Glutamatergic neuron (in vitro differentiated cells): ENCODE measurements around the gene CPLX4. TPM values are rescaled to one million over a fixed set of nuclear protein-coding genes. Genes with fewer than 3 reads are reported as not detected.

Source experiments
- DNase-seq: peaks from one replicate; pipeline ENCODE4 v3.0.0; 2022
- H3K27ac Mint-ChIP-seq: one replicate; pipeline ENCODE4 v1.8.0; 2020; ENCODE audit warnings: mild to moderate bottlenecking, mixed read lengths, inconsistent platforms; ENCODE audit not compliant: unreplicated experiment
- H3K27me3 Mint-ChIP-seq: one replicate; pipeline ENCODE4 v1.8.0; 2020; ENCODE audit warnings: mild to moderate bottlenecking, moderate library complexity, mixed read lengths, inconsistent platforms; ENCODE audit not compliant: unreplicated experiment
- H3K36me3 Mint-ChIP-seq: one replicate; pipeline ENCODE4 v1.8.0; 2020; ENCODE audit warnings: mild to moderate bottlenecking, mixed read lengths, inconsistent platforms; ENCODE audit not compliant: unreplicated experiment
- H3K4me1 Mint-ChIP-seq: one replicate; pipeline ENCODE4 v1.8.0; 2020; ENCODE audit warnings: mild to moderate bottlenecking, low read depth, mixed read lengths, inconsistent platforms; ENCODE audit not compliant: unreplicated experiment
- H3K4me3 Mint-ChIP-seq: one replicate; pipeline ENCODE4 v1.8.0; 2020; ENCODE audit warnings: mild to moderate bottlenecking, mixed read lengths, inconsistent platforms; ENCODE audit not compliant: unreplicated experiment
- H3K9me3 Mint-ChIP-seq: one replicate; pipeline ENCODE4 v1.8.0; 2020; ENCODE audit warnings: mild to moderate bottlenecking, moderate library complexity, mixed read lengths, inconsistent platforms; ENCODE audit not compliant: unreplicated experiment
- CTCF ChIP-seq: fragments of 200-600 bp; sonication (generic); IDR thresholded peaks from one replicate; pipeline ENCODE4 v1.5.0; 2021; ENCODE audit not compliant: partially characterized antibody, unreplicated experiment
- total RNA-seq: library from RNA; stranded (reverse); fragmentation: NEBNext Ultra II Directional; extraction: Animal tissue kit (Norgen Biotek cat#: 25700); gene quantifications from one replicate; pipeline ENCODE4 v1.2.1, GENCODE V29; 2021; ENCODE audit not compliant: unreplicated experiment

The CPLX4 gene
- total RNA-seq, 1 donor from 2014 or later = not detected

GRCh38 chr18:59269563-59270119, 48.8 kb downstream of the CPLX4 start:
- H3K4me1 Mint-ChIP-seq = peaks cover 6% of the 10 kb centered on the region
- DNase-seq = no peak
- peak overlapping the region; percentile 77 for H3K4me3 Mint-ChIP-seq
- no peaks in the 10 kb centered on the region for H3K36me3 Mint-ChIP-seq
- H3K27me3 Mint-ChIP-seq = peaks cover 43% of the 10 kb centered on the region
- no peak for TF ChIP-seq CTCF
- H3K9me3 Mint-ChIP-seq = peaks cover 7% of the 10 kb centered on the region
- no peak overlapping the region for H3K27ac Mint-ChIP-seq

GRCh38 chr18:59268721-59269562, 49.5 kb downstream of the CPLX4 start:
- Mint-ChIP-seq H3K4me3 (peak overlapping the region; percentile 77), H3K27ac (no peak overlapping the region), H3K27me3 (peaks cover 41% of the 10 kb centered on the region), H3K9me3 (peaks cover 7% of the 10 kb centered on the region), H3K36me3 (no peaks in the 10 kb centered on the region), H3K4me1 (peaks cover 6% of the 10 kb centered on the region)
- no peak for TF ChIP-seq CTCF
- DNase-seq = peak; percentile 81

GRCh38 chr18:59268127-59268720, 50.2 kb downstream of the CPLX4 start:
- TF ChIP-seq CTCF = no peak
- no peak for DNase-seq
- Mint-ChIP-seq H3K4me3 (peak overlapping the region; percentile 31), H3K27me3 (peaks cover 44% of the 10 kb centered on the region), H3K27ac (no peak overlapping the region), H3K9me3 (peaks cover 9% of the 10 kb centered on the region), H3K36me3 (no peaks in the 10 kb centered on the region), H3K4me1 (peaks cover 9% of the 10 kb centered on the region)

- Mint-ChIP-seq H3K9me3 (peaks cover 9% of the 10 kb centered on the region), H3K36me3 (no peaks in the 10 kb centered on the region), H3K27me3 (peaks cover 49% of the 10 kb centered on the region), H3K27ac (no peak overlapping the region), H3K4me3 (peak overlapping the region; percentile 31), H3K4me1 (peaks cover 9% of the 10 kb centered on the region)
- DNase-seq = no peak
- TF ChIP-seq CTCF = no peak
Observed at GRCh38 chr18:59267503-59268126, 50.8 kb downstream of the CPLX4 start.
